Neutrophil (primary cell): ENCODE data around the gene GARNL3.

Experiments used
- H3K27ac ChIP-seq: fragments of 200-600 bp; sonication (generic); 2 replicates; pipeline ENCODE4 v1.5.1; 2016; ENCODE audit warnings: mild to moderate bottlenecking, moderate library complexity
- H3K27me3 ChIP-seq: fragments of 200-600 bp; sonication (generic); 2 replicates; pipeline ENCODE4 v1.6.0; 2016; ENCODE audit warnings: mild to moderate bottlenecking
- H3K36me3 ChIP-seq: fragments of 200-600 bp; sonication (generic); 2 replicates; pipeline ENCODE4 v1.5.1; 2017
- H3K4me1 ChIP-seq, 2 experiments: fragments of 200-600 bp in 1 of 2; sonication (generic) in 1 of 2; 1 replicate in 1 of 2; 2 replicates in 1 of 2; pipeline versions ENCODE4 v1.5.1 to v1.6.1; 2013 to 2016; ENCODE audit warnings: low read depth in 1 of 2, low read length in 1 of 2, mild to moderate bottlenecking in 1 of 2, moderate library complexity in 1 of 2; ENCODE audit not compliant: control insufficient read depth in 1 of 2, insufficient read depth in 1 of 2
- H3K4me3 ChIP-seq, 2 experiments: fragments of 200-600 bp in 1 of 2; sonication (generic) in 1 of 2; 1 replicate in 1 of 2; 2 replicates in 1 of 2; pipeline ENCODE4 v1.5.1; 2013 to 2016; ENCODE audit warnings: low read depth in 1 of 2, low read length in 1 of 2, mild to moderate bottlenecking in 1 of 2, moderate library complexity in 1 of 2
- H3K9me3 ChIP-seq: fragments of 200-600 bp; sonication (generic); 2 replicates; pipeline ENCODE4 v1.5.1; 2016
- TF ChIP-seq, protein P1 (sequence below): fragments of 200-600 bp; sonication (generic); IDR thresholded peaks from 2 replicates; pipeline ENCODE4 v1.5.1; 2016; ENCODE audit warnings: antibody characterized with exemption

The GARNL3 gene

GRCh38 chr9:127353882-127354281 lies 89.3 kb downstream of the GARNL3 start:
- Histone ChIP-seq H3K4me1 (no peaks in the 10 kb centered on the region), H3K4me3 (no peak overlapping the region), H3K27me3 (no peaks in the 10 kb centered on the region), H3K36me3 (no peaks in the 10 kb centered on the region), H3K27ac (no peak overlapping the region), H3K9me3 (no peaks in the 10 kb centered on the region)
- TF ChIP-seq, protein P1, sequence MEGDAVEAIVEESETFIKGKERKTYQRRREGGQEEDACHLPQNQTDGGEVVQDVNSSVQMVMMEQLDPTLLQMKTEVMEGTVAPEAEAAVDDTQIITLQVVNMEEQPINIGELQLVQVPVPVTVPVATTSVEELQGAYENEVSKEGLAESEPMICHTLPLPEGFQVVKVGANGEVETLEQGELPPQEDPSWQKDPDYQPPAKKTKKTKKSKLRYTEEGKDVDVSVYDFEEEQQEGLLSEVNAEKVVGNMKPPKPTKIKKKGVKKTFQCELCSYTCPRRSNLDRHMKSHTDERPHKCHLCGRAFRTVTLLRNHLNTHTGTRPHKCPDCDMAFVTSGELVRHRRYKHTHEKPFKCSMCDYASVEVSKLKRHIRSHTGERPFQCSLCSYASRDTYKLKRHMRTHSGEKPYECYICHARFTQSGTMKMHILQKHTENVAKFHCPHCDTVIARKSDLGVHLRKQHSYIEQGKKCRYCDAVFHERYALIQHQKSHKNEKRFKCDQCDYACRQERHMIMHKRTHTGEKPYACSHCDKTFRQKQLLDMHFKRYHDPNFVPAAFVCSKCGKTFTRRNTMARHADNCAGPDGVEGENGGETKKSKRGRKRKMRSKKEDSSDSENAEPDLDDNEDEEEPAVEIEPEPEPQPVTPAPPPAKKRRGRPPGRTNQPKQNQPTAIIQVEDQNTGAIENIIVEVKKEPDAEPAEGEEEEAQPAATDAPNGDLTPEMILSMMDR, result no peak

DNA sequence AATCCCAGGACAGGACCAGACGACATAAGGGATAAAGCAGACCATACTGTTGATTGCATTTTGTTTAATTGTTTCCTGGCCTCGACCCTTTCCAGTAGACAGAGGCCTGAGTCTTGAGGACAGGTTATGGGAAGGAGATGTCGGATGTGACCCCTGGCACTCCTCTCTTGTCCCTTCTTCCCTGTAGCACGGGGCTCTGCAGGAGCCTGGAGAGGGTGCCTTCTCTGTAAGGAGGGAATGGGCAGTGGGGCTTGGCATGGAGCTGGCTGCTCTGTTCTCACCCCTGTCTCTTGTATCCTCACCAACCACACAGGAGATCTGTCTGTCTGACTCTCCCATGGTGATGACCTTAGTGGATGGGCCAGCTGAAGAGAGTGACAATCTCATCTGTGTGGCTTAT lies 92.3 kb downstream of the GARNL3 start:
- no peaks in the 10 kb centered on the region for H3K9me3 ChIP-seq
- no peaks in the 10 kb centered on the region for H3K4me1 ChIP-seq
- no peak overlapping the region for H3K27ac ChIP-seq
- no peaks in the 10 kb centered on the region for H3K36me3 ChIP-seq
- no peak overlapping the region for H3K4me3 ChIP-seq
- TF ChIP-seq, protein P1, result no peak
- no peaks in the 10 kb centered on the region for H3K27me3 ChIP-seq

DNA sequence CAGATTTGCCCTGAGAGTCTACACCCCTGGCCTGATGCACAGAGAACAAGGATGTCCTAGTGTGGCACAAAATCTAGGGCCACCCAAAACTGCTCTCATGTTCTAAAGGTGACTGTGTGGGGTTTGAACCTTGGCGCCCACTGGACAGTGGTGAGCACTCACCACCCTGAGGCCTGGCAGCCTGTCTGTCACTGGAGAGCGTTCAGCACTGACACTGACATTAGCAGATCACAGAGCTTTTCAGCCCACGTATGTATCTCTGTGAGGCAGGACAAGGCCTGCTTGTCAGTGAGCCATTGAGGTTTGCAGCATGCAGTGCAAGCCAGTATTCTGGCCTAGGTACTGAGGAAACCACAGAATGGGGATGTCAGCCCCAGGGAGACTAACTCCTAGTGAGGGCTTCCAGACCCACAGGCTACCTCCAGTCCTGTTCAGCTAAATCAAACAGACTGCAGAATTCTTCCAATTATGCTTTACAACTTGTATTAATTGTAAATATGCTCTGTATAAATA lies 93.5 kb downstream of the GARNL3 start:
- TF ChIP-seq, protein P1, result no peak
- H3K4me1 ChIP-seq, result no peaks in the 10 kb centered on the region
- no peak overlapping the region for H3K27ac ChIP-seq
- no peaks in the 10 kb centered on the region for H3K27me3 ChIP-seq
- no peaks in the 10 kb centered on the region for H3K9me3 ChIP-seq
- no peaks in the 10 kb centered on the region for H3K36me3 ChIP-seq
- no peak overlapping the region for H3K4me3 ChIP-seq

- no peaks in the 10 kb centered on the region for H3K27me3 ChIP-seq
- H3K36me3 ChIP-seq, result no peaks in the 10 kb centered on the region
- no peak overlapping the region for H3K27ac ChIP-seq
- H3K9me3 ChIP-seq, result no peaks in the 10 kb centered on the region
- no peaks in the 10 kb centered on the region for H3K4me1 ChIP-seq
- H3K4me3 ChIP-seq, result no peak overlapping the region
- TF ChIP-seq, protein P1, result no peak
Observed at GRCh38 chr9:127358770-127359169, 94.2 kb downstream of the GARNL3 start.

GRCh38 chr9:127360250-127360649 lies 95.7 kb downstream of the GARNL3 start:
- H3K9me3 ChIP-seq, result no peaks in the 10 kb centered on the region
- TF ChIP-seq, protein P1, result no peak

DNA sequence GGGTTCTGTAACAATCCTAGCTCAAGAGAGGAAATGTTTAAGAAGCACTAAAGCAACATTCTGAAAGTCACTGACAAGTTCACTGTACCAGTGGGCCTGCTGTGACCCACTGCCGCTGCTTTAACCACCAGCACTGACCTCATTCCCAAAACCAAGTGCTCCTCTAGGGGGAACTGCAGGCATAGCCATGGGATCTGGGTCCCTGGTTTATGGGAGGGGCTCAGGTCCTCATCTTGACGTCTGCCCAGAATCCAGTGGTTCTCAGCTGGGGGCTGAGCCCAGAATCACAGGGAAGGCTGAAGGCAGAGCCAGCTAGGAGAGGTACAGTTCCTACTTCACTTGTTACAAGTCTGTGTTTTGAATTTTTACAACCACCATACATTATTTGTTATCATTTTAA lies 96.3 kb downstream of the GARNL3 start:
- H3K4me1 ChIP-seq, result no peaks in the 10 kb centered on the region
- TF ChIP-seq, protein P1, result no peak
- no peak overlapping the region for H3K4me3 ChIP-seq
- no peaks in the 10 kb centered on the region for H3K27me3 ChIP-seq
- no peaks in the 10 kb centered on the region for H3K36me3 ChIP-seq
- H3K9me3 ChIP-seq, result no peaks in the 10 kb centered on the region
- H3K27ac ChIP-seq, result no peak overlapping the region

More at GRCh38 chr9:127360250-127360649, 95.7 kb downstream of the GARNL3 start:
- no peak overlapping the region for H3K4me3 ChIP-seq
- no peaks in the 10 kb centered on the region for H3K36me3 ChIP-seq
- no peaks in the 10 kb centered on the region for H3K27me3 ChIP-seq
- no peaks in the 10 kb centered on the region for H3K4me1 ChIP-seq
- no peak overlapping the region for H3K27ac ChIP-seq
